Erythroblast (primary cell): ENCODE results near the gene EPOP.

Experiments
- GATA1 ChIP-seq: IDR thresholded peaks from 2 replicates; pipeline ENCODE4 v1.6.1; 2011; ENCODE audit warnings: low read depth, mild to moderate bottlenecking, control low read depth, low read length, moderate library complexity
- POLR2A ChIP-seq: IDR thresholded peaks from 2 replicates; pipeline ENCODE4 v1.6.1; 2011; ENCODE audit warnings: mild to moderate bottlenecking, low read length

GRCh38 chr17:38709104-38709820 lies 34.5 kb upstream of the EPOP start:
- TF ChIP-seq POLR2A (no peak), GATA1 (no peak)
